ENCODE measurements around the gene HAPSTR1.

GRCh38 chr16:9126609-9127008 lies 35.2 kb downstream of the HAPSTR1 start:
- TF ChIP-seq, protein P1, sequence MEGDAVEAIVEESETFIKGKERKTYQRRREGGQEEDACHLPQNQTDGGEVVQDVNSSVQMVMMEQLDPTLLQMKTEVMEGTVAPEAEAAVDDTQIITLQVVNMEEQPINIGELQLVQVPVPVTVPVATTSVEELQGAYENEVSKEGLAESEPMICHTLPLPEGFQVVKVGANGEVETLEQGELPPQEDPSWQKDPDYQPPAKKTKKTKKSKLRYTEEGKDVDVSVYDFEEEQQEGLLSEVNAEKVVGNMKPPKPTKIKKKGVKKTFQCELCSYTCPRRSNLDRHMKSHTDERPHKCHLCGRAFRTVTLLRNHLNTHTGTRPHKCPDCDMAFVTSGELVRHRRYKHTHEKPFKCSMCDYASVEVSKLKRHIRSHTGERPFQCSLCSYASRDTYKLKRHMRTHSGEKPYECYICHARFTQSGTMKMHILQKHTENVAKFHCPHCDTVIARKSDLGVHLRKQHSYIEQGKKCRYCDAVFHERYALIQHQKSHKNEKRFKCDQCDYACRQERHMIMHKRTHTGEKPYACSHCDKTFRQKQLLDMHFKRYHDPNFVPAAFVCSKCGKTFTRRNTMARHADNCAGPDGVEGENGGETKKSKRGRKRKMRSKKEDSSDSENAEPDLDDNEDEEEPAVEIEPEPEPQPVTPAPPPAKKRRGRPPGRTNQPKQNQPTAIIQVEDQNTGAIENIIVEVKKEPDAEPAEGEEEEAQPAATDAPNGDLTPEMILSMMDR (conservative IDR thresholded peaks at IDR 0.05; ENCODE audit: low read length): no peak
- no peak for TF ChIP-seq EZH2phosphoT487 (IDR thresholded peaks at IDR 0.05; ENCODE audit: borderline replicate concordance)

Data from Loucy (cell line).